Thyroid gland (tissue), 4 donors: Measurements from ENCODE around the gene CDH20.

ENCODE experiments used
- POLR2A ChIP-seq, 2 donors: fragments of 450-650 bp; IDR thresholded peaks; one replicate each; pipeline ENCODE4 v1.6.1; 2017; ENCODE audit warnings: antibody characterized with exemption in 2 of 2, mild to moderate bottlenecking in 2 of 2, moderate library complexity in 1 of 2
- TF ChIP-seq, protein P1 (sequence below), 6 experiments: fragments of 200-600 bp in 3 of 6; fragments of 450-650 bp in 3 of 6; sonication (generic) in 3 of 6; IDR thresholded peaks; one replicate each; pipeline ENCODE4 v1.5.1; 2016 to 2019; ENCODE audit warnings: antibody characterized with exemption in 6 of 6, mild to moderate bottlenecking in 2 of 6, inconsistent platforms in 1 of 6, moderate library complexity in 1 of 6

DNA sequence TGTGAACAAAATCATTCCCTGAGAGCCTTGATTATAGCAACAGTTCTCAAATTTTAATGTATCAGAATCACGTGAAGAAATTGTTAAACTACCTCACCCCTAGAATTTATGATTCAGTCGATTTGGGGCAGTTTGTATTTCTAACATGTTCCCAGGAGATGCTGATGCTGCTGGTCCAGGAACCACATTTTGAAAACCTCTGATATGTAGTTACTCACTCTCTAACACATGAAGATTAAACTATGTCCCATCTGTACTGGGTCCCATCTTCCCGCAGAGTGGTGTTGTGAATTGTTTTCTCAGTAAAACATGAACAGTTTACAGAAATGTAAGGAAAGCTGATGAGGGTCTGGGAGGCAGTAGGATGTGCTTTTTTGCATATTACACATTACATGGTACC lies 223.1 kb downstream of the CDH20 start:
- TF ChIP-seq, protein P1, sequence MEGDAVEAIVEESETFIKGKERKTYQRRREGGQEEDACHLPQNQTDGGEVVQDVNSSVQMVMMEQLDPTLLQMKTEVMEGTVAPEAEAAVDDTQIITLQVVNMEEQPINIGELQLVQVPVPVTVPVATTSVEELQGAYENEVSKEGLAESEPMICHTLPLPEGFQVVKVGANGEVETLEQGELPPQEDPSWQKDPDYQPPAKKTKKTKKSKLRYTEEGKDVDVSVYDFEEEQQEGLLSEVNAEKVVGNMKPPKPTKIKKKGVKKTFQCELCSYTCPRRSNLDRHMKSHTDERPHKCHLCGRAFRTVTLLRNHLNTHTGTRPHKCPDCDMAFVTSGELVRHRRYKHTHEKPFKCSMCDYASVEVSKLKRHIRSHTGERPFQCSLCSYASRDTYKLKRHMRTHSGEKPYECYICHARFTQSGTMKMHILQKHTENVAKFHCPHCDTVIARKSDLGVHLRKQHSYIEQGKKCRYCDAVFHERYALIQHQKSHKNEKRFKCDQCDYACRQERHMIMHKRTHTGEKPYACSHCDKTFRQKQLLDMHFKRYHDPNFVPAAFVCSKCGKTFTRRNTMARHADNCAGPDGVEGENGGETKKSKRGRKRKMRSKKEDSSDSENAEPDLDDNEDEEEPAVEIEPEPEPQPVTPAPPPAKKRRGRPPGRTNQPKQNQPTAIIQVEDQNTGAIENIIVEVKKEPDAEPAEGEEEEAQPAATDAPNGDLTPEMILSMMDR (IDR thresholded peaks at IDR 0.05), result no peak
- TF ChIP-seq POLR2A (IDR thresholded peaks at IDR 0.05), result no peak
